ENCODE measurements around the gene AMN1.
"Not testable (repeated sequence)": the region's sequence is repeated elsewhere in the genome, so short reads cannot be mapped to it uniquely, and the experiment has no call there.

The AMN1 gene

GRCh38 chr12:31705621-31706020 lies 23.2 kb downstream of the AMN1 start:
- no peak overlapping the region for H3K4me3 ChIP-seq (ENCODE audit: low read length)
- no peak for DNase-seq (ENCODE audit: low read depth)
- TF ChIP-seq CTCF (conservative IDR thresholded peaks at IDR 0.05; ENCODE audit: low read length) = no peak

- peak; percentile 17 for DNase-seq (ENCODE audit: low read depth)
- no peak overlapping the region for H3K4me3 ChIP-seq (ENCODE audit: low read length)
- TF ChIP-seq CTCF (conservative IDR thresholded peaks at IDR 0.05; ENCODE audit: low read length) = peak; percentile 27; the same call in 1 of the 2 replicates
These were observed 26.8 kb downstream of the AMN1 start for GRCh38 chr12:31702047-31702446.

GRCh38 chr12:31689921-31690320 lies 38.9 kb downstream of the AMN1 start:
- DNase-seq (ENCODE audit: low read depth); H3K4me3 ChIP-seq (ENCODE audit: low read length): not testable (repeated sequence)

- DNase-seq (ENCODE audit: low read depth) = no peak
- no peak for TF ChIP-seq CTCF (conservative IDR thresholded peaks at IDR 0.05; ENCODE audit: low read length)
- no peak overlapping the region for H3K4me3 ChIP-seq (ENCODE audit: low read length)
These were observed 41.7 kb downstream of the AMN1 start for GRCh38 chr12:31687101-31687527.

- no peak for DNase-seq (ENCODE audit: low read depth)
- H3K4me3 ChIP-seq (ENCODE audit: low read length) = no peak overlapping the region
- TF ChIP-seq CTCF (conservative IDR thresholded peaks at IDR 0.05; ENCODE audit: low read length) = no peak
These were observed 43.0 kb downstream of the AMN1 start for GRCh38 chr12:31685801-31686200.

GRCh38 chr12:31682136-31682962 lies 46.5 kb downstream of the AMN1 start:
- peak; percentile 71 for DNase-seq (ENCODE audit: low read depth)
- TF ChIP-seq CTCF (conservative IDR thresholded peaks at IDR 0.05; ENCODE audit: low read length) = peak; percentile 72
- H3K4me3 ChIP-seq (ENCODE audit: low read length) = no peak overlapping the region

- no peak for TF ChIP-seq CTCF (conservative IDR thresholded peaks at IDR 0.05; ENCODE audit: low read length)
- no peak for DNase-seq (ENCODE audit: low read depth)
- H3K4me3 ChIP-seq (ENCODE audit: low read length) = no peak overlapping the region
These were observed 56.3 kb downstream of the AMN1 start for GRCh38 chr12:31672521-31672920.

GRCh38 chr12:31669582-31669981 lies 59.2 kb downstream of the AMN1 start:
- DNase-seq (ENCODE audit: low read depth); H3K4me3 ChIP-seq (ENCODE audit: low read length): not testable (repeated sequence)
